Esophagus squamous epithelium (tissue), 5 donors: ENCODE data around the gene GLYATL3. TPM values are rescaled to one million over a fixed set of nuclear protein-coding genes. Genes with fewer than 3 reads are reported as not detected.

ENCODE experiments used
- DNase-seq: peaks from one replicate; lab custom pipeline; 2025; lab: John Stamatoyannopoulos, UW
- H3K27ac ChIP-seq, 4 donors: fragments of 200-600 bp; sonication (generic); one replicate each; pipeline ENCODE4 v1.5.1; 2016 to 2019; ENCODE audit warnings: mild to moderate bottlenecking in 1 of 4
- H3K27me3 ChIP-seq, 4 donors: fragments of 200-600 bp; sonication (generic); 1 replicate in 3 of 4; 2 replicates in 1 of 4; pipeline versions ENCODE4 v1.5.1 to v1.6.0; 2017 to 2021; ENCODE audit warnings: antibody characterized with exemption in 1 of 4
- H3K36me3 ChIP-seq, 3 donors: fragments of 200-600 bp; sonication (generic); one replicate each; pipeline ENCODE4 v1.5.1; 2016 to 2019
- H3K4me1 ChIP-seq, 3 donors: fragments of 200-600 bp; sonication (generic); one replicate each; pipeline ENCODE4 v1.5.1; 2017 to 2019
- H3K4me3 ChIP-seq, 4 donors: fragments of 200-600 bp; sonication (generic); 1 replicate in 3 of 4; 2 replicates in 1 of 4; pipeline ENCODE4 v1.5.1; 2016 to 2019; ENCODE audit warnings: mild to moderate bottlenecking in 2 of 4, moderate library complexity in 1 of 4
- H3K9me3 ChIP-seq, 3 donors: fragments of 200-600 bp; sonication (generic); one replicate each; pipeline ENCODE4 v1.5.1; 2016 to 2019
- CTCF ChIP-seq, 6 experiments: fragments of 450-650 bp in 4 of 6; fragments of 200-600 bp in 2 of 6; sonication (generic) in 2 of 6; IDR thresholded peaks; one replicate each; pipeline ENCODE4 v1.5.1; 2016 to 2019; ENCODE audit warnings: antibody characterized with exemption in 6 of 6, mild to moderate bottlenecking in 4 of 6, moderate library complexity in 4 of 6
- POLR2A ChIP-seq, 4 donors: fragments of 450-650 bp; IDR thresholded peaks; one replicate each; pipeline ENCODE4 v1.6.1; 2017; ENCODE audit warnings: antibody characterized with exemption in 4 of 4, mild to moderate bottlenecking in 4 of 4, moderate library complexity in 3 of 4
- WGBS, 2 donors: methylation state at CpG; one replicate each; pipeline ENCODE4 v1.1.5; 2018; 5-methylcytosine and 5-hydroxymethylcytosine counted together
- intact Hi-C: fragments of 100-400 bp; cut with DNase I; formaldehyde crosslinking; loops from one replicate; pipeline ENCODE4 v1.15.0; 2022
- total RNA-seq, 4 donors: library from RNA; depleted of rRNA; stranded (reverse); fragments of >200 nt; gene quantifications; one replicate each; pipeline ENCODE4 v1.1.0, GENCODE V29; 2016
- donor health status: DM: yes; HTN: yes; CAD: no.

GLYATL3 gene
- total RNA-seq, 4 donors from 2014 or later = not detected

- peaks cover 0 to 20% (median 0%) of the 10 kb centered on the region in 3 donors for H3K4me1 ChIP-seq
- H3K36me3 ChIP-seq = no peaks in the 10 kb centered on the region
- intact Hi-C loops = no loop called here
- no peaks in the 10 kb centered on the region for H3K9me3 ChIP-seq
- H3K4me3 ChIP-seq = no peak overlapping the region
- H3K27ac ChIP-seq = no peak overlapping the region
- DNase-seq = no peak
- WGBS, 2 donors = 94 to 95% methylated on average over 3 of the region's 3 CpGs
- no peak for TF ChIP-seq CTCF (IDR thresholded peaks at IDR 0.05)
- no peak for TF ChIP-seq POLR2A (IDR thresholded peaks at IDR 0.05)
- H3K27me3 ChIP-seq = no peaks in the 10 kb centered on the region
These were observed 39.4 kb downstream of the GLYATL3 start for GRCh38 chr6:49539102-49539501.

- intact Hi-C loops = no loop called here
- Histone ChIP-seq H3K4me1 (peaks cover 0 to 20% (median 0%) of the 10 kb centered on the region in 3 donors), H3K36me3 (no peaks in the 10 kb centered on the region), H3K27me3 (no peaks in the 10 kb centered on the region), H3K4me3 (no peak overlapping the region), H3K9me3 (no peaks in the 10 kb centered on the region), H3K27ac (no peak overlapping the region)
- DNase-seq = no peak
- no peak for TF ChIP-seq CTCF (IDR thresholded peaks at IDR 0.05)
- no peak for TF ChIP-seq POLR2A (IDR thresholded peaks at IDR 0.05)
These were observed 40.9 kb downstream of the GLYATL3 start for GRCh38 chr6:49540614-49541013.

GRCh38 chr6:49541210-49541724 is 41.5 kb downstream of the GLYATL3 start:
- DNase-seq = no peak
- peak overlapping the region in 1 of 4 donors; percentile 16 for H3K27ac ChIP-seq
- 9% methylated on average over 1 of the region's 1 CpG for WGBS, 2 donors
- TF ChIP-seq CTCF (IDR thresholded peaks at IDR 0.05) = no peak
- TF ChIP-seq POLR2A (IDR thresholded peaks at IDR 0.05) = no peak
- no peak overlapping the region for H3K4me3 ChIP-seq
- H3K36me3 ChIP-seq = no peaks in the 10 kb centered on the region
- intact Hi-C loops = no loop called here
- no peaks in the 10 kb centered on the region for H3K27me3 ChIP-seq
- no peaks in the 10 kb centered on the region for H3K9me3 ChIP-seq
- H3K4me1 ChIP-seq = peaks cover 0 to 20% (median 0%) of the 10 kb centered on the region in 3 donors

- Histone ChIP-seq H3K9me3 (no peaks in the 10 kb centered on the region), H3K27me3 (no peaks in the 10 kb centered on the region), H3K27ac (no peak overlapping the region), H3K36me3 (no peaks in the 10 kb centered on the region), H3K4me1 (peaks cover 0 to 20% (median 0%) of the 10 kb centered on the region in 3 donors), H3K4me3 (no peak overlapping the region)
- no peak for DNase-seq
- WGBS, 2 donors = 32 to 45% methylated on average over 3 of the region's 3 CpGs
- TF ChIP-seq POLR2A (IDR thresholded peaks at IDR 0.05) (no peak), CTCF (IDR thresholded peaks at IDR 0.05) (no peak)
- intact Hi-C loops = no loop called here
These were observed 42.2 kb downstream of the GLYATL3 start for GRCh38 chr6:49541936-49542335.

- TF ChIP-seq CTCF (IDR thresholded peaks at IDR 0.05) (no peak), POLR2A (IDR thresholded peaks at IDR 0.05) (no peak)
- H3K36me3 ChIP-seq = no peaks in the 10 kb centered on the region
- H3K9me3 ChIP-seq = no peaks in the 10 kb centered on the region
- no peak for DNase-seq
- peaks cover 0 to 20% (median 0%) of the 10 kb centered on the region in 3 donors for H3K4me1 ChIP-seq
- H3K27me3 ChIP-seq = no peaks in the 10 kb centered on the region
- H3K4me3 ChIP-seq = no peak overlapping the region
- H3K27ac ChIP-seq = no peak overlapping the region
- intact Hi-C loops = no loop called here
- WGBS, 2 donors = 73 to 82% methylated on average over 7 of the region's 7 CpGs
These were observed 43.5 kb downstream of the GLYATL3 start for GRCh38 chr6:49543087-49543858.
